MM.1S (cell line): ENCODE data around the gene MTIF3.

Experiments
- CTCF ChIP-seq: fragments of 300-600 bp; sonication (generic); IDR thresholded peaks from 2 replicates; pipeline ENCODE4 v1.5.1; 2016; ENCODE audit warnings: antibody characterized with exemption, low read length, mixed read lengths
- EZH2 ChIP-seq: fragments of 300-600 bp; sonication (generic); optimal IDR thresholded peaks from 2 replicates; pipeline ENCODE3; 2017; ENCODE audit warnings: low read depth, mild to moderate bottlenecking, antibody characterized with exemption, low read length, mixed read lengths

- TF ChIP-seq CTCF (no peak), EZH2 (no peak)
These were observed 39.1 kb upstream of the MTIF3 start for GRCh38 chr13:27489456-27489855.
